ENCODE measurements around the gene DYNLRB1. TPM values are rescaled to one million over a fixed set of nuclear protein-coding genes. Genes with fewer than 3 reads are reported as not detected.
A peak's percentile ranks its signal among the peaks of the same experiment; 100 is the strongest.
"Not testable (repeated sequence)": the region's sequence is repeated elsewhere in the genome, so short reads cannot be mapped to it uniquely, and the experiment has no call there.

DYNLRB1 gene
- total and polyA plus RNA-seq, 12 donors: 145 to 586 (median 224) TPM

GRCh38 chr20:34473262-34473883 lies 42.8 kb upstream of the DYNLRB1 start:
- Histone ChIP-seq H3K4me3 (no peak overlapping the region), H3K27me3 (no peaks in the 10 kb centered on the region), H3K4me1 (replicated peaks in 1 of 2) (peaks cover 0 to 8% of the 10 kb centered on the region in 2 donors), H3K27ac (no peak overlapping the region), H3K9me3 (replicated peaks in 1 of 3) (no peaks in the 10 kb centered on the region), H3K36me3 (replicated peaks in 1 of 2) (peaks cover 0 to 31% of the 10 kb centered on the region in 2 donors)
- intact Hi-C loops (cut with DNase I): loop anchor here in 1 of 2 donors (10.0 kb wide), 1 partner anchor 159 kb away; no protein-coding TSS in a partner anchor
- 79 to 91% (median 89%) methylated on average over 5 of the region's 5 CpGs for WGBS, 4 donors
- peak in 3 of 7 donors; percentile 24 to 63 (median 24) for DNase-seq
- peak in 2 of 6 experiments; percentile 12 for TF ChIP-seq CTCF (IDR thresholded peaks at IDR 0.05)
- TF ChIP-seq POLR2A (IDR thresholded peaks at IDR 0.05): no peak

- 18 to 30% (median 25%) methylated on average over 17 to 38 of the region's 38 CpGs for WGBS, 4 donors
- intact Hi-C loops (cut with DNase I): loop anchor here in 1 of 2 donors (10.0 kb wide), 1 partner anchor 161 kb away; no protein-coding TSS in a partner anchor
- Histone ChIP-seq H3K4me1 (replicated peaks in 1 of 2) (peaks cover 0 to 8% of the 10 kb centered on the region in 2 donors), H3K36me3 (replicated peaks in 1 of 2) (peaks cover 0 to 43% of the 10 kb centered on the region in 2 donors), H3K27me3 (no peaks in the 10 kb centered on the region), H3K27ac (peak overlapping the region in 2 of 5 donors; percentile 7 to 54), H3K4me3 (no peak overlapping the region), H3K9me3 (replicated peaks in 1 of 3) (no peaks in the 10 kb centered on the region)
- DNase-seq: peak; percentile 44 to 78 (median 64)
- peak in 5 of 6 experiments; percentile 38 to 83 (median 70) for TF ChIP-seq CTCF (IDR thresholded peaks at IDR 0.05)
- no peak for TF ChIP-seq POLR2A (IDR thresholded peaks at IDR 0.05)
Measured at GRCh38 chr20:34475979-34476736, 40.1 kb upstream of the DYNLRB1 start.

GRCh38 chr20:34479627-34480026 lies 36.6 kb upstream of the DYNLRB1 start:
- TF ChIP-seq POLR2A (IDR thresholded peaks at IDR 0.05) (no peak), CTCF (IDR thresholded peaks at IDR 0.05) (no peak)
- Histone ChIP-seq H3K9me3 (replicated peaks in 1 of 3) (no peaks in the 10 kb centered on the region), H3K4me1 (replicated peaks in 1 of 2) (no peaks in the 10 kb centered on the region), H3K4me3 (no peak overlapping the region), H3K36me3 (replicated peaks in 1 of 2) (peaks cover 0 to 60% of the 10 kb centered on the region in 2 donors), H3K27ac (no peak overlapping the region), H3K27me3 (no peaks in the 10 kb centered on the region)
- intact Hi-C loops (cut with DNase I): loop anchor here in 1 of 2 donors (10.0 kb wide), 1 partner anchor 165 kb away; no protein-coding TSS in a partner anchor
- no peak for DNase-seq
- WGBS, 4 donors: 86 to 90% (median 89%) methylated on average over 4 of the region's 4 CpGs

- intact Hi-C loops (cut with DNase I); H3K4me1 ChIP-seq (replicated peaks in 1 of 2); H3K9me3 ChIP-seq (replicated peaks in 1 of 3); H3K27me3 ChIP-seq; DNase-seq; H3K4me3 ChIP-seq; H3K27ac ChIP-seq: not testable (repeated sequence)
- 0 to 98% (median 56%) methylated on average over 1 of the region's 1 CpG for WGBS, 4 donors
- H3K36me3 ChIP-seq (replicated peaks in 1 of 2): peaks cover 0 to 66% of the 10 kb centered on the region in 2 donors
Measured at GRCh38 chr20:34482154-34482553, 34.1 kb upstream of the DYNLRB1 start.

DNA sequence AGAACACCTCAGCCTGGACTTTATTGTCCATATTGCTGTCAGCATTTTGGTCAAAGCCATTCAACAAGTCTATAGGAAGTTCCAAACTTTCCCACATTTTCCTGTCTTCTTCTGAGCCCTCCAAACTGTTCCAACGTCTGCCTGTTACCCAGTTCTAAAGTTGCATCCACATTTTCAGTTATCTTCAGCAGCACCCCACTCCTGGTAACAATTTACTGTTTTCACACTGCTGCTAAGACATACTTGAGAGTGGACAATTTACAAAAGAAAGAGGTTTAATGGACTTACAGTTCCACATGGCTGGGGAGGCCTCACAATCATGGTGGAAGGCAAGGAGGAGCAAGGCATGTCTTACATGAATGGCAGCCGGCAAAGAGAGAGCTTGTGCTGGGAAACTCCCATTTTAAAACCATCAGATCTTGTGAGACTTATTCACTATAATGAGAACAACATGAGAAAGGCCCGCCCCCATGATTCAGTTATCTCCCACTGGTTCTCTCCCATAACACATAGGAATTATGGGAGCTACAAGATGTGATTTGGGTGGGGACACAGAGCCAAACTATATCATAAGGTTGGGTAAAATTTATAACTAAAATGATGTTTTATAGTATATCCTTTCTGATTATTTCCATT lies 32.5 kb upstream of the DYNLRB1 start:
- DNase-seq; H3K9me3 ChIP-seq (replicated peaks in 1 of 3); H3K4me1 ChIP-seq (replicated peaks in 1 of 2); H3K27ac ChIP-seq; intact Hi-C loops (cut with DNase I); H3K4me3 ChIP-seq; H3K27me3 ChIP-seq: not testable (repeated sequence)
- 95 to 100% (median 98%) methylated on average over 3 of the region's 3 CpGs for WGBS, 4 donors
- H3K36me3 ChIP-seq (replicated peaks in 1 of 2): peaks cover 0 to 56% of the 10 kb centered on the region in 2 donors
